H9 (cell line): Measurements from ENCODE around the gene PHOX2B. TPM values are rescaled to one million over a fixed set of nuclear protein-coding genes. Genes with fewer than 3 reads are reported as not detected.

Source experiments
- DNase-seq: peaks from one replicate; pipeline ENCODE4 v3.0.0-alpha.2; 2017
- H2AFZ ChIP-seq: one replicate; pipeline ENCODE4 v1.6.1; 2013; ENCODE audit warnings: mild to moderate bottlenecking, low read length, control low read depth, moderate library complexity
- H2AK5ac ChIP-seq: 2 replicates; pipeline ENCODE4 v1.6.1; 2013; ENCODE audit warnings: low read length, control low read depth, mixed read lengths; ENCODE audit not compliant: insufficient read length
- H2BK120ac ChIP-seq: one replicate; pipeline ENCODE4 v1.6.1; 2013; ENCODE audit warnings: low read depth, mild to moderate bottlenecking, low read length, control low read depth, inconsistent platforms; ENCODE audit not compliant: poor library complexity, severe bottlenecking
- H2BK12ac ChIP-seq: 2 replicates; pipeline ENCODE4 v1.6.1; 2013; ENCODE audit warnings: low read length, control low read depth, mixed read lengths, low read depth; ENCODE audit not compliant: insufficient read length
- H2BK15ac ChIP-seq: 2 replicates; pipeline ENCODE4 v1.6.1; 2013; ENCODE audit warnings: low read depth, low read length, control low read depth
- H2BK20ac ChIP-seq: one replicate; pipeline ENCODE4 v1.6.1; 2013; ENCODE audit warnings: low read depth, mild to moderate bottlenecking, low read length, control low read depth, inconsistent platforms; ENCODE audit not compliant: poor library complexity, severe bottlenecking
- H2BK5ac ChIP-seq: 2 replicates; pipeline ENCODE4 v1.6.1; 2013; ENCODE audit warnings: low read length, control low read depth, mixed read lengths; ENCODE audit not compliant: insufficient read length
- H3K14ac ChIP-seq: 2 replicates; pipeline ENCODE4 v1.6.1; 2013; ENCODE audit warnings: low read length, control low read depth; ENCODE audit not compliant: insufficient read depth
- H3K18ac ChIP-seq: 2 replicates; pipeline ENCODE4 v1.6.1; 2013; ENCODE audit warnings: low read depth, mild to moderate bottlenecking, mixed read lengths, low read length, control low read depth; ENCODE audit not compliant: insufficient read length
- H3K23ac ChIP-seq: 2 replicates; pipeline ENCODE4 v1.6.1; 2013; ENCODE audit warnings: low read length, control low read depth, mixed read lengths, low read depth; ENCODE audit not compliant: insufficient read length
- H3K23me2 ChIP-seq: 2 replicates; pipeline ENCODE4 v1.6.1; 2013; ENCODE audit warnings: low read depth, mild to moderate bottlenecking, mixed read lengths, low read length, control low read depth; ENCODE audit not compliant: insufficient read length, poor library complexity, severe bottlenecking
- H3K27ac ChIP-seq: 2 replicates; pipeline ENCODE4 v1.5.1; 2013; ENCODE audit warnings: low read length, control low read depth, mixed read lengths, low read depth; ENCODE audit not compliant: insufficient read length
- H3K27me3 ChIP-seq: 2 replicates; pipeline ENCODE4 v1.6.1; 2013; ENCODE audit warnings: low read length, control low read depth, inconsistent platforms; ENCODE audit not compliant: insufficient read depth
- H3K4ac ChIP-seq: 2 replicates; pipeline ENCODE4 v1.6.1; 2013; ENCODE audit warnings: low read depth, mild to moderate bottlenecking, control low read depth, inconsistent platforms, low read length, moderate library complexity
- H3K4me1 ChIP-seq: 2 replicates; pipeline ENCODE4 v1.6.1; 2013; ENCODE audit warnings: low read length, control low read depth, inconsistent platforms; ENCODE audit not compliant: insufficient read depth
- H3K4me2 ChIP-seq: 2 replicates; pipeline ENCODE4 v1.6.1; 2013; ENCODE audit warnings: low read length, control low read depth, mixed read lengths; ENCODE audit not compliant: insufficient read length, insufficient read depth
- H3K56ac ChIP-seq: 2 replicates; pipeline ENCODE4 v1.6.1; 2013; ENCODE audit warnings: low read depth, mild to moderate bottlenecking, mixed read lengths, low read length, control low read depth; ENCODE audit not compliant: insufficient read length
- H3K79me1 ChIP-seq: 2 replicates; pipeline ENCODE4 v1.6.1; 2013; ENCODE audit warnings: low read depth, mild to moderate bottlenecking, moderate library complexity, low read length, control low read depth, inconsistent platforms; ENCODE audit not compliant: insufficient read depth, poor library complexity, severe bottlenecking
- H3K79me2 ChIP-seq: 2 replicates; pipeline ENCODE4 v1.6.1; 2013; ENCODE audit warnings: low read length, control low read depth, inconsistent platforms; ENCODE audit not compliant: insufficient read depth
- H3K9ac ChIP-seq: 2 replicates; pipeline ENCODE4 v1.6.1; 2013; ENCODE audit warnings: low read length, control low read depth, mixed read lengths; ENCODE audit not compliant: insufficient read length; ENCODE audit errors: extremely low read depth
- H3K9me3 ChIP-seq: one replicate; pipeline ENCODE4 v1.6.1; 2013; ENCODE audit warnings: low read depth, low read length, inconsistent platforms; ENCODE audit not compliant: control insufficient read depth
- H3T11ph ChIP-seq: one replicate; pipeline ENCODE4 v1.6.1; 2013; ENCODE audit warnings: mild to moderate bottlenecking, low read length, control low read depth, inconsistent platforms
- H4K20me1 ChIP-seq: one replicate; pipeline ENCODE4 v1.6.1; 2013; ENCODE audit not compliant: control insufficient read depth, insufficient read length, insufficient read depth
- H4K5ac ChIP-seq: 2 replicates; pipeline ENCODE4 v1.6.1; 2013; ENCODE audit warnings: low read depth, mild to moderate bottlenecking, mixed read lengths, low read length, control low read depth; ENCODE audit not compliant: insufficient read length
- H4K8ac ChIP-seq: replicated peaks from 2 replicates; pipeline ENCODE4 v1.6.1; 2013; ENCODE audit warnings: low read length, control low read depth, mixed read lengths, low read depth; ENCODE audit not compliant: insufficient read length
- H4K91ac ChIP-seq: 2 replicates; pipeline ENCODE4 v1.6.1; 2013; ENCODE audit warnings: low read depth, mild to moderate bottlenecking, moderate library complexity, mixed read lengths, low read length, control low read depth; ENCODE audit not compliant: insufficient read length
- H3K27ac Mint-ChIP-seq, 3 experiments: 2 replicates in 2 of 3; 3 replicates in 1 of 3; pipeline ENCODE4 v1.8.0; 2020 to 2021; ENCODE audit warnings: mixed read lengths in 3 of 3, mild to moderate bottlenecking in 1 of 3, moderate library complexity in 1 of 3
- H3K27me3 Mint-ChIP-seq: 2 replicates; pipeline ENCODE4 v1.8.0; 2021; ENCODE audit warnings: low read depth, mild to moderate bottlenecking, moderate library complexity, mixed read lengths
- H3K36me3 Mint-ChIP-seq, 3 experiments: 2 replicates in 2 of 3; 3 replicates in 1 of 3; pipeline ENCODE4 v1.8.0; 2020 to 2021; ENCODE audit warnings: low read depth in 3 of 3, mixed read lengths in 3 of 3; ENCODE audit not compliant: insufficient read depth in 1 of 3
- H3K4me1 Mint-ChIP-seq, 2 experiments: 2 replicates each; pipeline ENCODE4 v1.8.0; 2020; ENCODE audit warnings: mixed read lengths in 2 of 2
- H3K4me3 Mint-ChIP-seq, 2 experiments: 2 replicates in 1 of 2; 3 replicates in 1 of 2; pipeline ENCODE4 v1.8.0; 2020 to 2021; ENCODE audit warnings: mild to moderate bottlenecking in 2 of 2, mixed read lengths in 2 of 2, moderate library complexity in 1 of 2
- H3K9me3 Mint-ChIP-seq, 2 experiments: 2 replicates in 1 of 2; 3 replicates in 1 of 2; pipeline ENCODE4 v1.8.0; 2020; ENCODE audit warnings: mild to moderate bottlenecking in 2 of 2, mixed read lengths in 2 of 2, moderate library complexity in 1 of 2
- total RNA-seq: library from RNA; stranded (reverse); gene quantifications from 2 replicates; pipeline ENCODE4 v1.2.1, GENCODE V29; 2021
- TF ChIP-seq, protein P1 (sequence below): fragments of 200-600 bp; sonication (generic); conservative IDR thresholded peaks from 3 replicates; pipeline ENCODE4 v1.8.0; 2021; ENCODE audit warnings: antibody characterized with exemption, mild to moderate bottlenecking

The PHOX2B gene
- total RNA-seq, 1 experiment from 2014 or later = not detected

DNA sequence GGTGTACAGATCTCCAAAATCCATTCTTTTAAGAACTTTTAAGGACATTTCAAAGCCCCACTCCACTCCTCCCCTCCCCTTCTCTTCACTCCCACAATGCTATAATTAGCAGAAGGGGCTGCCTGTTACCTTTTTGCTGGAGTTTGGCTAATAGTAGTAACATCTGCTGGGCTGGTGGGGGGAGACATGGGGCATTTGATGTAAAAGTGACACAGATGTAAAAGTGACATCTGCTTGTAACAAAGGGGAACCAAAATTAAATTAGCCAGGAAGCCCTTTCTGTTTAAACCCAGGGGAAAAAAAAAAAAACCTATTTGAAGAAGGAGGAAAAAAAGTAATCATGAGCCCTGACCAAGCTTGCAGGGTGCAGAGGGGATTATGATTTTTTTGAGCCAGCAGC lies 5.4 kb upstream of the PHOX2B start:
- H2BK120ac ChIP-seq = no peak overlapping the region
- no peak for DNase-seq
- H4K20me1 ChIP-seq = no peaks in the 10 kb centered on the region
- H3K23me2 ChIP-seq = peaks cover 10% of the 10 kb centered on the region
- H3K79me1 ChIP-seq = no peaks in the 10 kb centered on the region
- no peak overlapping the region for H3K4me3 Mint-ChIP-seq
- H3K4me1 ChIP-seq = no peaks in the 10 kb centered on the region
- H4K8ac ChIP-seq = no peak overlapping the region
- peaks cover 76% of the 10 kb centered on the region for H3K27me3 ChIP-seq
- H3K9me3 ChIP-seq = no peaks in the 10 kb centered on the region
- no peak overlapping the region for H3K27ac Mint-ChIP-seq
- H3K4me2 ChIP-seq = no peak overlapping the region
- H3T11ph ChIP-seq = no peak overlapping the region
- H2AK5ac ChIP-seq = no peak overlapping the region
- H3K9me3 Mint-ChIP-seq = peaks cover 0 to 6% of the 10 kb centered on the region in 2 experiments; a peak in 2 of 5 replicates
- H2BK12ac ChIP-seq = no peak overlapping the region
- no peak overlapping the region for H3K56ac ChIP-seq
- H3K36me3 Mint-ChIP-seq = no peaks in the 10 kb centered on the region; a peak in 1 of 7 replicates
- H2BK15ac ChIP-seq = no peak overlapping the region
- no peaks in the 10 kb centered on the region for H3K79me2 ChIP-seq
- H3K9ac ChIP-seq = no peak overlapping the region
- H4K5ac ChIP-seq = no peak overlapping the region
- TF ChIP-seq, protein P1, sequence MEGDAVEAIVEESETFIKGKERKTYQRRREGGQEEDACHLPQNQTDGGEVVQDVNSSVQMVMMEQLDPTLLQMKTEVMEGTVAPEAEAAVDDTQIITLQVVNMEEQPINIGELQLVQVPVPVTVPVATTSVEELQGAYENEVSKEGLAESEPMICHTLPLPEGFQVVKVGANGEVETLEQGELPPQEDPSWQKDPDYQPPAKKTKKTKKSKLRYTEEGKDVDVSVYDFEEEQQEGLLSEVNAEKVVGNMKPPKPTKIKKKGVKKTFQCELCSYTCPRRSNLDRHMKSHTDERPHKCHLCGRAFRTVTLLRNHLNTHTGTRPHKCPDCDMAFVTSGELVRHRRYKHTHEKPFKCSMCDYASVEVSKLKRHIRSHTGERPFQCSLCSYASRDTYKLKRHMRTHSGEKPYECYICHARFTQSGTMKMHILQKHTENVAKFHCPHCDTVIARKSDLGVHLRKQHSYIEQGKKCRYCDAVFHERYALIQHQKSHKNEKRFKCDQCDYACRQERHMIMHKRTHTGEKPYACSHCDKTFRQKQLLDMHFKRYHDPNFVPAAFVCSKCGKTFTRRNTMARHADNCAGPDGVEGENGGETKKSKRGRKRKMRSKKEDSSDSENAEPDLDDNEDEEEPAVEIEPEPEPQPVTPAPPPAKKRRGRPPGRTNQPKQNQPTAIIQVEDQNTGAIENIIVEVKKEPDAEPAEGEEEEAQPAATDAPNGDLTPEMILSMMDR = no peak
- no peak overlapping the region for H3K14ac ChIP-seq
- H3K4me1 Mint-ChIP-seq = peaks cover 24 to 47% of the 10 kb centered on the region in 2 experiments
- no peak overlapping the region for H2BK20ac ChIP-seq
- H2AFZ ChIP-seq = no peak overlapping the region
- no peak overlapping the region for H3K18ac ChIP-seq
- no peak overlapping the region for H4K91ac ChIP-seq
- no peak overlapping the region for H3K23ac ChIP-seq
- H3K27me3 Mint-ChIP-seq = peaks cover 95% of the 10 kb centered on the region
- H2BK5ac ChIP-seq = no peak overlapping the region
- H3K27ac ChIP-seq = no peak overlapping the region
- no peak overlapping the region for H3K4ac ChIP-seq
